Measurements from ENCODE around the gene PHACTR1.

Gene PHACTR1

DNA sequence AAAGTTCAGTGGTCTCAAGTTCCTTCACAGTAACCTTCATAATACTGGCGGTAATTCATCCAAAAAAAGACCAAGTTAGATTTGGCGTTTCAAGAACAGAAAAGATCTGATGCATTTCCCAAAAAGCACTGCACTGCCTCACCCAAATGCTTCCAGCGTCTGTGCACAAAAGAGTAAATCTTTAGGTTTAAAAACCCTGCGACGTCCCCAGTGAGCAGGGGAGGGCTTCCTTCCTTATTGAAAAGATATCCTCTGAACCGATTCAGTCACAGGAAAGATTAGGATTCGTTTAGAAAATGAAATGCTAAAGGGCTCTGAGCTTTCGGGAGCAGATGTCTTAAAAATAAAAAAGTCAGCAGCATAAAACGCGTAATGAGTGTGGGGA lies 611.1 kb downstream of the PHACTR1 start:
- Histone ChIP-seq H3K27ac (replicated peaks) (peak overlapping the region; percentile 90), H3K27me3 (ENCODE audit: insufficient read depth, poor library complexity, severe bottlenecking) (no peaks in the 10 kb centered on the region), H3K4me3 (replicated peaks; ENCODE audit: insufficient read depth, low read length) (peak overlapping the region; percentile 97)
- peak in 1 of 2 experiments; percentile 26 for DNase-seq (ENCODE audit: low read depth in 1 of 2, low spot score in 1 of 2)
- no peak for TF ChIP-seq GABPA (IDR thresholded peaks at IDR 0.05; ENCODE audit: low read depth)
- no peak for TF ChIP-seq REST (IDR thresholded peaks at IDR 0.05; ENCODE audit: insufficient replicate concordance, low read depth)
- TF ChIP-seq CTCF (IDR thresholded peaks at IDR 0.05; ENCODE audit: insufficient read depth, low read length): no peak

GRCh38 chr6:13328076-13328874 lies 611.7 kb downstream of the PHACTR1 start, which contains the start of gene TBC1D7:
TSS of gene TBC1D7 (minus strand) at chr6:13328537. CDS start at chr6:13326898, 1,639 bp downstream.
- H3K27ac ChIP-seq (replicated peaks): peak within 1 kb of the TSS; percentile 90
- H3K4me3 ChIP-seq (replicated peaks; ENCODE audit: insufficient read depth, low read length): peak within 1 kb of the TSS; percentile 97
- no peaks in the 10 kb centered on the region for H3K27me3 ChIP-seq (ENCODE audit: insufficient read depth, poor library complexity, severe bottlenecking)
- peak; percentile 81 to 92 for DNase-seq (ENCODE audit: low read depth in 1 of 2, low spot score in 1 of 2)
- TF ChIP-seq SPI1 (IDR thresholded peaks at IDR 0.05; ENCODE audit: borderline replicate concordance, low read depth) (no peak), GABPA (IDR thresholded peaks at IDR 0.05; ENCODE audit: low read depth) (peak; percentile 41; the same call in 1 of the 2 replicates), REST (IDR thresholded peaks at IDR 0.05; ENCODE audit: insufficient replicate concordance, low read depth) (peak; percentile 25), CTCF (IDR thresholded peaks at IDR 0.05; ENCODE audit: insufficient read depth, low read length) (no peak), POLR2AphosphoS5 (IDR thresholded peaks at IDR 0.05; ENCODE audit: low read depth) (peak; percentile 79; the same call in 1 of the 2 replicates)

GRCh38 chr6:13328875-13329183 lies 612.3 kb downstream of the PHACTR1 start:
- no peak for DNase-seq (ENCODE audit: low read depth in 1 of 2, low spot score in 1 of 2)
- TF ChIP-seq GABPA (IDR thresholded peaks at IDR 0.05; ENCODE audit: low read depth) (no peak), SPI1 (IDR thresholded peaks at IDR 0.05; ENCODE audit: borderline replicate concordance, low read depth) (no peak), REST (IDR thresholded peaks at IDR 0.05; ENCODE audit: insufficient replicate concordance, low read depth) (no peak), CTCF (IDR thresholded peaks at IDR 0.05; ENCODE audit: insufficient read depth, low read length) (no peak), POLR2AphosphoS5 (IDR thresholded peaks at IDR 0.05; ENCODE audit: low read depth) (no peak)
- peak overlapping the region; percentile 97 for H3K4me3 ChIP-seq (replicated peaks; ENCODE audit: insufficient read depth, low read length)
- peak overlapping the region; percentile 90 for H3K27ac ChIP-seq (replicated peaks)
- H3K27me3 ChIP-seq (ENCODE audit: insufficient read depth, poor library complexity, severe bottlenecking): no peaks in the 10 kb centered on the region
